K562 (cell line): ENCODE measurements around the gene OTULIN. TPM values are rescaled to one million over a fixed set of nuclear protein-coding genes. Genes with fewer than 3 reads are reported as not detected.

Experiments used
- ATAC-seq: fragments of 200-7000 bp; cut with Tn5 transposase; 3 replicates; pipeline ENCODE4 v1.9.1; 2020; ENCODE audit warnings: moderate library complexity
- BruUV-seq: library from RNA; stranded (reverse); fragments of 400-500 nt; replicated peaks from 2 replicates; lab custom pipeline; 2021; lab: Mats Ljungman, UMichigan
- CTCF ChIA-PET: fragments of 300-600 bp; formaldehyde crosslinking; extraction: SDS; loops from one replicate; lab custom pipeline; 2021; ENCODE audit warnings: low intra/inter-chr PET ratio; lab: Yijun Ruan, JAX
- POLR2A ChIA-PET: fragments of 300-600, 350-650 bp; sonication (Branson Sonifier 250); formaldehyde crosslinking; extraction: SDS; loops from one replicate; lab custom pipeline; 2021; ENCODE audit warnings: antibody characterized with exemption, inconsistent platforms; lab: Yijun Ruan, JAX
- DNase-seq, 4 experiments: peaks; one replicate each; pipeline versions ENCODE4 v3.0.0 to v3.0.0-alpha.2; 2011 to 2018; ENCODE audit warnings: low spot score in 3 of 4, mixed read lengths in 3 of 4; ENCODE audit errors: extremely low read depth in 1 of 4
- FAIRE-seq: peaks from 2 replicates; lab custom pipeline; 2011; peaks lifted over from hg19 to GRCh38; lab: Jason Lieb, UNC
- H2AFZ ChIP-seq: 2 replicates; pipeline ENCODE4 v1.6.0; 2011; ENCODE audit warnings: low read depth, low read length, control low read depth, inconsistent platforms
- H3K27ac ChIP-seq: fragments of 200-600 bp; 3 replicates; pipeline ENCODE4 v1.8.0; 2011; ENCODE audit warnings: low read depth, mild to moderate bottlenecking, control low read depth, inconsistent platforms, low read length, moderate library complexity, mixed read lengths; ENCODE audit errors: extremely low read depth
- H3K27me3 ChIP-seq, 2 experiments: fragments of 300-600 bp in 1 of 2; 2 replicates in 1 of 2; 3 replicates in 1 of 2; pipeline versions ENCODE4 v1.6.0 to v1.8.0; 2011; ENCODE audit warnings: inconsistent platforms in 2 of 2, low read length in 2 of 2, mild to moderate bottlenecking in 1 of 2, mixed read lengths in 1 of 2, moderate library complexity in 1 of 2; ENCODE audit not compliant: control insufficient read depth in 2 of 2, insufficient read depth in 2 of 2
- H3K36me3 ChIP-seq: fragments of 300-600 bp; 3 replicates; pipeline ENCODE4 v1.8.0; 2011; ENCODE audit warnings: mild to moderate bottlenecking, low read length, inconsistent platforms; ENCODE audit not compliant: control insufficient read depth, insufficient read depth
- H3K4me1 ChIP-seq, 2 experiments: fragments of 200-600 bp in 1 of 2; replicated peaks in 1 of 2; 2 replicates in 1 of 2; 3 replicates in 1 of 2; pipeline versions ENCODE4 v1.5.1 to v1.8.0; 2011; ENCODE audit warnings: inconsistent platforms in 2 of 2, low read length in 2 of 2, mild to moderate bottlenecking in 1 of 2, mixed read lengths in 1 of 2, moderate library complexity in 1 of 2; ENCODE audit not compliant: control insufficient read depth in 2 of 2, insufficient read depth in 2 of 2
- H3K4me2 ChIP-seq: 2 replicates; pipeline ENCODE4 v1.6.1; 2011; ENCODE audit warnings: low read length, control low read depth, inconsistent platforms, mixed read lengths; ENCODE audit not compliant: insufficient read depth
- H3K4me3 ChIP-seq: fragments of 200-600 bp; sonication (generic), shearing (Covaris generic); 2 replicates; pipeline ENCODE4 v1.5.1; 2016; ENCODE audit warnings: control low read depth, inconsistent platforms
- H3K79me2 ChIP-seq: fragments of 200-600 bp; 3 replicates; pipeline ENCODE4 v1.8.0; 2011; ENCODE audit warnings: low read length, inconsistent platforms; ENCODE audit not compliant: control insufficient read depth, insufficient read depth
- H3K9ac ChIP-seq, 2 experiments: 2 replicates each; pipeline versions ENCODE4 v1.6.0 to v1.6.1; 2011; ENCODE audit warnings: low read depth in 2 of 2, low read length in 2 of 2, control low read depth in 1 of 2, inconsistent platforms in 1 of 2, mild to moderate bottlenecking in 1 of 2, mixed read lengths in 1 of 2; ENCODE audit not compliant: insufficient read depth in 1 of 2
- H3K9me1 ChIP-seq: one replicate; pipeline ENCODE4 v1.6.0; 2011; ENCODE audit warnings: inconsistent platforms, mild to moderate bottlenecking, low read length, moderate library complexity; ENCODE audit not compliant: control insufficient read depth, insufficient read depth
- H3K9me3 ChIP-seq: replicated peaks from 2 replicates; pipeline ENCODE4 v1.5.1; 2011; ENCODE audit warnings: low read depth, low read length, inconsistent platforms; ENCODE audit not compliant: control insufficient read depth, insufficient read depth
- H4K20me1 ChIP-seq: replicated peaks from 2 replicates; pipeline ENCODE4 v1.6.1; 2011; ENCODE audit warnings: low read length, inconsistent platforms, mixed read lengths; ENCODE audit not compliant: control insufficient read depth, insufficient read depth
- ARID2 ChIP-seq: fragments of 450-650 bp; IDR thresholded peaks from 2 replicates; pipeline ENCODE4 v1.6.1; 2017; ENCODE audit warnings: antibody characterized with exemption, mild to moderate bottlenecking
- CEBPG ChIP-seq, 3 experiments: fragments of 200-800 bp in 1 of 3; sonication (Bioruptor generic) in 1 of 3; sonication (generic) in 1 of 3; formaldehyde crosslinking in 1 of 3; IDR thresholded peaks in 2 of 3; conservative IDR thresholded peaks in 1 of 3; 2 replicates each; pipeline versions ENCODE4 v1.6.1 to v1.8.0; 2016 to 2022; ENCODE audit warnings: missing compliant biosample characterization in 2 of 3, missing genetic modification characterization in 2 of 3, mild to moderate bottlenecking in 1 of 3, missing genetic modification reagents in 1 of 3
- CREM ChIP-seq: IDR thresholded peaks from 2 replicates; pipeline ENCODE4 v1.6.1; 2014; ENCODE audit warnings: antibody characterized with exemption, low read depth
- CSDE1 ChIP-seq, 2 experiments: fragments of 450-650 bp; IDR thresholded peaks; 2 replicates each; pipeline ENCODE4 v1.6.1; 2016; ENCODE audit warnings: mild to moderate bottlenecking in 1 of 2
- ETV1 ChIP-seq: fragments of 450-650 bp; conservative IDR thresholded peaks from 2 replicates; pipeline ENCODE4 v1.6.1; 2016; ENCODE audit warnings: missing genetic modification characterization, control low read depth, low read depth, missing compliant biosample characterization
- GABPB1 ChIP-seq: sonication (generic); formaldehyde crosslinking; IDR thresholded peaks from 2 replicates; pipeline ENCODE4 v1.8.0; 2022; ENCODE audit warnings: mild to moderate bottlenecking, missing genetic modification reagents
- MXI1 ChIP-seq: IDR thresholded peaks from 2 replicates; pipeline ENCODE4 v1.6.1; 2011; ENCODE audit warnings: low read depth, mild to moderate bottlenecking, improper control_type of control experiment, low read length
- OTX1 ChIP-seq: fragments of 450-650 bp; formaldehyde crosslinking; IDR thresholded peaks from 2 replicates; pipeline ENCODE4 v1.4.0; 2022; ENCODE audit warnings: mild to moderate bottlenecking
- ZBTB11 ChIP-seq, 3 experiments: fragments of 200-800 bp in 1 of 3; fragments of 250-450 bp in 1 of 3; fragments of 450-650 bp in 1 of 3; sonication (Bioruptor Pico) in 1 of 3; sonication (Bioruptor generic) in 1 of 3; formaldehyde crosslinking in 1 of 3; IDR thresholded peaks; 2 replicates each; pipeline versions ENCODE4 v1.6.1 to v1.8.0; 2016 to 2022; ENCODE audit warnings: mild to moderate bottlenecking in 2 of 3, missing genetic modification characterization in 2 of 3, missing compliant biosample characterization in 1 of 3, moderate library complexity in 1 of 3
- ZNF175 ChIP-seq: fragments of 200-800 bp; sonication (Bioruptor generic); IDR thresholded peaks from 2 replicates; pipeline ENCODE4 v1.6.1; 2016; ENCODE audit warnings: low read depth, mild to moderate bottlenecking, missing genetic modification characterization, missing compliant biosample characterization
- ZNF3 ChIP-seq: fragments of 250-450 bp; sonication (Bioruptor Pico); IDR thresholded peaks from 2 replicates; pipeline ENCODE4 v1.5.0; 2021; ENCODE audit warnings: mild to moderate bottlenecking, moderate library complexity
- ZNF384 ChIP-seq: IDR thresholded peaks from 2 replicates; pipeline ENCODE4 v1.6.1; 2012; ENCODE audit warnings: low read depth, low read length, improper control_type of control experiment
- ZNF766 ChIP-seq: fragments of 200-800 bp; sonication (Bioruptor generic); conservative IDR thresholded peaks from 2 replicates; pipeline ENCODE4 v1.6.1; 2016; ENCODE audit warnings: missing genetic modification characterization, missing compliant biosample characterization
- ZNF785 ChIP-seq: fragments of 250-450 bp; sonication (Bioruptor Pico); IDR thresholded peaks from 2 replicates; pipeline ENCODE4 v1.4.0; 2020; ENCODE audit warnings: mild to moderate bottlenecking
- WGBS: fragments of 100-300 bp; shearing (Covaris generic); methylation state at CpG from one replicate; pipeline ENCODE4 v1.1.6; 2016; ENCODE audit warnings: low coverage, mixed read lengths; ENCODE audit not compliant: insufficient coverage; ENCODE audit errors: missing lambda C conversion rate; 5-methylcytosine and 5-hydroxymethylcytosine counted together
- in situ Hi-C: fragments of 300-500 bp; cut with MboI; formaldehyde crosslinking; loops from 4 replicates; pipeline ENCODE4 v1.15.0; 2018; ENCODE audit warnings: inconsistent platforms, mixed read lengths
- intact Hi-C: fragments of 100-400 bp; cut with micrococcal nuclease; formaldehyde crosslinking; loops from 2 replicates; pipeline ENCODE4 v1.14.2; 2022
- polyA plus RNA-seq, 8 experiments: library from polyadenylated mRNA; depleted of rRNA in 4 of 8; stranded (reverse) in 5 of 8; unstranded in 3 of 8; fragments of >200 nt; fragmentation: Nextera tagmentation in 2 of 8; fragmentation: Illumina TruSeq in 1 of 8; extraction: Ambion mirVana in 2 of 8; extraction: Trizol in 1 of 8; gene quantifications; 2 replicates each; pipeline versions ENCODE4 v1.2.1 to v1.2.3, GENCODE V29; 2011 to 2014; ENCODE audit warnings: inconsistent platforms in 1 of 8, missing spikeins in 1 of 8
- total RNA-seq, 7 experiments: library from RNA; depleted of rRNA in 6 of 7; stranded (reverse); fragments of >200 nt in 6 of 7; fragmentation: Illumina TruSeq in 2 of 7; extraction: Trizol in 2 of 7; gene quantifications; 2 replicates each; pipeline versions ENCODE4 v1.2.1 to v1.2.3, GENCODE V29; 2011 to 2021; ENCODE audit warnings: low replicate concordance in 1 of 7
- TF ChIP-seq, protein P1 (sequence below), 2 experiments: fragments of 450-650 bp; IDR thresholded peaks; 2 replicates each; pipeline ENCODE4 v1.6.1; 2016

OTULIN gene
- total and polyA plus RNA-seq, 9 of the 15 experiments (the other 6 are each of a cell fraction or from before 2014, with no cell fraction given), result 3.3 to 33.6 (median 20.1) TPM

DNA sequence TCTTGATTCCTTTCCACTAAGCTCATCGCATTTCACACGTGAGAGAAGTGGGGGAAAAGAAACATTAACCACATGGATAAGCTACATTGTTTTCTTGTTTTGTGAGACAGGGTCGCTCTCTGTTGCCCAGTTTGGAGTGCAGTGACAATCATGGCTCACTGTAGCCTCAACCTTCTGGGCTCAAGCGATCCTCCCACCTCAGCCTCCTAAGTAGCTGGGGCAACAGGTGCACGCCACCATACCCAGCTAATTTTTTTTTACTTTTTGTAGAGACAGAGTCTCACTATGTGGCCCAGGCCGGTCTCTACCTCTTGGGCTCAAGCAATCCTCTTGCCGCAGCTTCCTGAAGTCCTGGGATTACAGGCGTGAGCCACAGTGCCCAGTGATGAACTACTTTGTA, 2.8 kb downstream of the OTULIN start (continued):
- no peak for TF ChIP-seq ZNF3 (CRISPR knock-in tag)
- TF ChIP-seq CREM, result no peak
- no peak for TF ChIP-seq ETV1 (tag)
- no peak for TF ChIP-seq ARID2
- no peak for TF ChIP-seq OTX1 (CRISPR knock-in tag)
- TF ChIP-seq ZNF384, result no peak
- TF ChIP-seq ZBTB11 (CRISPR knock-in tag; IDR thresholded peaks at IDR 0.05), result no peak

DNA sequence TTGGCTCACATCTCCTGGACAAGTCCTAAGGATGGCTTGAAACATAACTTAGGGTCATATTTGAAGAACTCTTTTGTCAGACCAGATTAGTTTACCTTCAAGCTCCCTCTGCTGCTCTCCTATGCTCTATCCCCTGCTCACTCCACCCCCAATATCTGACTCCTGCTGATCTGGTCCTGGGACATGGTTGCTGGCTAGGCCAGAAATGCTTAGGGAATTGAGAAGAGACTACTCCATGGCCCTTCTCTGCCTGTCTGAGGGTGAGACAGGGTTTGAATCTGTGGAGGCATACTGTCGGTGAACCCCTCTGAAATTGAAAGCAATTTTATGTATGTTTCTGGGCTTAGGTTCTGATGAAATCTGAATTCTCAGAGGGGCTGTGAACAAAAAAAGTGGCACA, 3.3 kb downstream of the OTULIN start:
- POLR2A ChIA-PET, result interaction anchor here (1.2 to 1.6 kb wide), 2 partner anchors 9 to 36 kb away, joined by 3 to 4 read pairs; no protein-coding TSS in a partner anchor
- in situ Hi-C loops, result loop anchor here (10.0 kb wide), 1 partner anchor 663 kb away; no protein-coding TSS in a partner anchor
- WGBS, result 88% methylated on average over 1 of the region's 1 CpG
- TF ChIP-seq ZNF766 (CRISPR knock-in tag) (no peak), CEBPG (CRISPR knock-in tag; IDR thresholded peaks at IDR 0.05) (no peak), CEBPG (tag; conservative IDR thresholded peaks at IDR 0.05 in 1 of 2, IDR thresholded peaks at IDR 0.05 in 1 of 2) (no peak), ZNF785 (CRISPR knock-in tag) (no peak), ZNF175 (CRISPR knock-in tag) (no peak), CSDE1 (IDR thresholded peaks at IDR 0.05) (no peak), MXI1 (no peak), GABPB1 (CRISPR knock-in tag) (no peak)
- TF ChIP-seq, protein P1, sequence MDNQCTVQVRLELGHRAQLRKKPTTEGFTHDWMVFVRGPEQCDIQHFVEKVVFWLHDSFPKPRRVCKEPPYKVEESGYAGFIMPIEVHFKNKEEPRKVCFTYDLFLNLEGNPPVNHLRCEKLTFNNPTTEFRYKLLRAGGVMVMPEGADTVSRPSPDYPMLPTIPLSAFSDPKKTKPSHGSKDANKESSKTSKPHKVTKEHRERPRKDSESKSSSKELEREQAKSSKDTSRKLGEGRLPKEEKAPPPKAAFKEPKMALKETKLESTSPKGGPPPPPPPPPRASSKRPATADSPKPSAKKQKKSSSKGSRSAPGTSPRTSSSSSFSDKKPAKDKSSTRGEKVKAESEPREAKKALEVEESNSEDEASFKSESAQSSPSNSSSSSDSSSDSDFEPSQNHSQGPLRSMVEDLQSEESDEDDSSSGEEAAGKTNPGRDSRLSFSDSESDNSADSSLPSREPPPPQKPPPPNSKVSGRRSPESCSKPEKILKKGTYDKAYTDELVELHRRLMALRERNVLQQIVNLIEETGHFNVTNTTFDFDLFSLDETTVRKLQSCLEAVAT (IDR thresholded peaks at IDR 0.05), result no peak

More for the DNA sequence above, 3.3 kb downstream of the OTULIN start:
- Histone ChIP-seq H3K4me3 (no peak overlapping the region), H3K27me3 (no peaks in the 10 kb centered on the region), H2AFZ (no peak overlapping the region), H3K9me3 (no peaks in the 10 kb centered on the region), H3K9me1 (no peaks in the 10 kb centered on the region), H3K4me1 (peaks cover 19 to 24% of the 10 kb centered on the region in 2 experiments), H4K20me1 (peaks cover 14% of the 10 kb centered on the region; the same call in 1 of the 2 replicates), H3K27ac (no peak overlapping the region), H3K9ac (no peak overlapping the region; a peak in 1 of 4 replicates), H3K79me2 (peaks cover 93% of the 10 kb centered on the region), H3K36me3 (peaks cover 17% of the 10 kb centered on the region; the same call in 1 of the 3 replicates), H3K4me2 (no peak overlapping the region)
- DNase-seq (no peak), FAIRE-seq (no peak), ATAC-seq (no peak)
- intact Hi-C loops, result no loop called here
- CTCF ChIA-PET, result no interaction called here
- no TSS peak for BruUV-seq
